ENCODE data around the gene VWF.
"Not testable (repeated sequence)": the region's sequence is repeated elsewhere in the genome, so short reads cannot be mapped to it uniquely, and the experiment has no call there.

Gene VWF

GRCh38 chr12:6157482-6157881 is 33.0 kb upstream of the VWF start:
- H3K4me3 ChIP-seq (ENCODE audit: low read length): no peak overlapping the region
- TF ChIP-seq CTCF (IDR thresholded peaks at IDR 0.05; ENCODE audit: insufficient read depth, low read depth, low read length, missing control alignments): no peak
- DNase-seq (ENCODE audit: low read depth): no peak

- DNase-seq (ENCODE audit: low read depth): no peak
- H3K4me3 ChIP-seq (ENCODE audit: low read length): no peak overlapping the region
- TF ChIP-seq CTCF (IDR thresholded peaks at IDR 0.05; ENCODE audit: insufficient read depth, low read depth, low read length, missing control alignments): no peak
Observed at GRCh38 chr12:6154730-6155459, 30.4 kb upstream of the VWF start.

- H3K4me3 ChIP-seq (ENCODE audit: low read length); DNase-seq (ENCODE audit: low read depth): not testable (repeated sequence)
Observed at GRCh38 chr12:6148722-6149121, 24.3 kb upstream of the VWF start.

GRCh38 chr12:6148061-6148460 is 23.6 kb upstream of the VWF start:
- H3K4me3 ChIP-seq (ENCODE audit: low read length): no peak overlapping the region
- DNase-seq (ENCODE audit: low read depth): no peak
- TF ChIP-seq CTCF (IDR thresholded peaks at IDR 0.05; ENCODE audit: insufficient read depth, low read depth, low read length, missing control alignments): no peak

GRCh38 chr12:6146951-6147350 is 22.5 kb upstream of the VWF start:
- no peak for TF ChIP-seq CTCF (IDR thresholded peaks at IDR 0.05; ENCODE audit: insufficient read depth, low read depth, low read length, missing control alignments)
- no peak overlapping the region for H3K4me3 ChIP-seq (ENCODE audit: low read length)
- DNase-seq (ENCODE audit: low read depth): peak; percentile 24

- no peak for DNase-seq (ENCODE audit: low read depth)
- no peak overlapping the region for H3K4me3 ChIP-seq (ENCODE audit: low read length)
- no peak for TF ChIP-seq CTCF (IDR thresholded peaks at IDR 0.05; ENCODE audit: insufficient read depth, low read depth, low read length, missing control alignments)
Observed at GRCh38 chr12:6146509-6146908, 22.0 kb upstream of the VWF start.

- DNase-seq (ENCODE audit: low read depth): no peak
- no peak overlapping the region for H3K4me3 ChIP-seq (ENCODE audit: low read length)
- no peak for TF ChIP-seq CTCF (IDR thresholded peaks at IDR 0.05; ENCODE audit: insufficient read depth, low read depth, low read length, missing control alignments)
Observed at GRCh38 chr12:6145564-6145963, 21.1 kb upstream of the VWF start.
